K562 (cell line): ENCODE measurements around the gene STIM1.

Experiments used
- HES1 ChIP-seq: fragments of 450-650 bp; IDR thresholded peaks from 2 replicates; pipeline ENCODE4 v1.6.1; 2016; ENCODE audit warnings: low read depth, mild to moderate bottlenecking, moderate library complexity
- JUN ChIP-seq, 2 experiments: sonication (generic) in 1 of 2; formaldehyde crosslinking in 1 of 2; IDR thresholded peaks; 2 replicates each; pipeline versions ENCODE4 v1.6.1 to v1.8.0; 2012 to 2022; ENCODE audit warnings: borderline replicate concordance in 2 of 2, mild to moderate bottlenecking in 2 of 2, improper control_type of control experiment in 1 of 2, low read depth in 1 of 2, low read length in 1 of 2, missing genetic modification reagents in 1 of 2
- JUNB ChIP-seq: fragments of 450-650 bp; formaldehyde crosslinking; conservative IDR thresholded peaks from 2 replicates; pipeline ENCODE4 v1.4.0; 2020; ENCODE audit warnings: mild to moderate bottlenecking
- NBN ChIP-seq: fragments of 450-650 bp; IDR thresholded peaks from 2 replicates; pipeline ENCODE4 v1.6.1; 2016; ENCODE audit warnings: low read depth, mild to moderate bottlenecking
- POLR2A ChIP-seq: fragments of 450-650 bp; conservative IDR thresholded peaks from 2 replicates; pipeline ENCODE4 v1.6.1; 2016
- POLR2AphosphoS2 ChIP-seq: IDR thresholded peaks from 2 replicates; pipeline ENCODE4 v1.6.1; 2012; ENCODE audit warnings: low read length, improper control_type of control experiment
- RNF2 ChIP-seq: sonication (generic); IDR thresholded peaks from 2 replicates; pipeline ENCODE4 v1.6.1; 2016
- SP1 ChIP-seq: sonication (generic); formaldehyde crosslinking; IDR thresholded peaks from 2 replicates; pipeline ENCODE4 v1.8.1; 2022; ENCODE audit warnings: mild to moderate bottlenecking, missing genetic modification reagents
- ZNF134 ChIP-seq: fragments of 250-450 bp; sonication (Bioruptor Pico); conservative IDR thresholded peaks from 2 replicates; pipeline ENCODE4 v1.4.0; 2020

- TF ChIP-seq JUN (IDR thresholded peaks at IDR 0.05; ENCODE audit: borderline replicate concordance, low read depth, low read length), result no peak
- no peak for TF ChIP-seq JUN (CRISPR knock-in tag; IDR thresholded peaks at IDR 0.05; ENCODE audit: borderline replicate concordance)
- no peak for TF ChIP-seq POLR2A
- TF ChIP-seq RNF2, result no peak
- no peak for TF ChIP-seq POLR2AphosphoS2
- TF ChIP-seq JUNB (CRISPR knock-in tag), result no peak
- no peak for TF ChIP-seq NBN
- no peak for TF ChIP-seq HES1
- no peak for TF ChIP-seq ZNF134 (CRISPR knock-in tag)
- TF ChIP-seq SP1 (CRISPR knock-in tag), result no peak
Observed at GRCh38 chr11:3929649-3930048, 74.2 kb downstream of the STIM1 start.
